Tibial nerve (tissue), 4 donors: Measurements from ENCODE around the gene PRPSAP1. TPM values are rescaled to one million over a fixed set of nuclear protein-coding genes. Genes with fewer than 3 reads are reported as not detected.

Source experiments
- DNase-seq, 2 donors: peaks; one replicate each; pipeline ENCODE4 v3.0.0-alpha.2; 2019; ENCODE audit warnings: low spot score in 2 of 2
- H3K27ac ChIP-seq, 4 donors: fragments of 200-600 bp; sonication (generic) in 3 of 4; one replicate each; pipeline ENCODE4 v1.5.1; 2017 to 2019; ENCODE audit warnings: mild to moderate bottlenecking in 1 of 4
- H3K27me3 ChIP-seq, 2 donors: fragments of 200-600 bp; sonication (generic) in 1 of 2; one replicate each; pipeline versions ENCODE4 v1.5.1 to v1.6.0; 2017 to 2019
- H3K36me3 ChIP-seq, 3 donors: fragments of 200-600 bp; sonication (generic); one replicate each; pipeline ENCODE4 v1.5.1; 2018 to 2019
- H3K4me1 ChIP-seq, 4 donors: fragments of 200-600 bp; sonication (generic) in 3 of 4; one replicate each; pipeline ENCODE4 v1.5.1; 2017 to 2019
- H3K4me3 ChIP-seq, 4 donors: fragments of 200-600 bp; sonication (generic) in 3 of 4; one replicate each; pipeline ENCODE4 v1.5.1; 2017 to 2019; ENCODE audit warnings: mild to moderate bottlenecking in 1 of 4, moderate library complexity in 1 of 4
- H3K9me3 ChIP-seq, 4 donors: fragments of 200-600 bp; sonication (generic) in 3 of 4; one replicate each; pipeline ENCODE4 v1.5.1; 2017 to 2019
- EP300 ChIP-seq, 2 donors: sonication (generic); formaldehyde crosslinking; IDR thresholded peaks; one replicate each; pipeline ENCODE4 v1.6.1; 2017; ENCODE audit warnings: antibody characterized with exemption in 2 of 2, mild to moderate bottlenecking in 1 of 2
- POLR2A ChIP-seq, 2 donors: fragments of 450-650 bp; IDR thresholded peaks; one replicate each; pipeline ENCODE4 v1.6.1; 2017; ENCODE audit warnings: antibody characterized with exemption in 2 of 2, mild to moderate bottlenecking in 2 of 2, moderate library complexity in 2 of 2
- WGBS, 2 donors: methylation state at CpG; one replicate each; pipeline ENCODE4 v1.1.5; 2018; 5-methylcytosine and 5-hydroxymethylcytosine counted together
- total RNA-seq, 4 donors: library from RNA; depleted of rRNA; stranded (reverse); fragments of >200 nt; gene quantifications; one replicate each; pipeline ENCODE4 v1.1.0, GENCODE V29; 2016
- TF ChIP-seq, protein P1 (sequence below), 5 experiments: fragments of 200-600 bp in 3 of 5; fragments of 450-650 bp in 2 of 5; sonication (generic) in 3 of 5; IDR thresholded peaks; one replicate each; pipeline ENCODE4 v1.5.1; 2016 to 2019; ENCODE audit warnings: antibody characterized with exemption in 5 of 5, mild to moderate bottlenecking in 3 of 5, moderate library complexity in 2 of 5

The PRPSAP1 gene, protein sequence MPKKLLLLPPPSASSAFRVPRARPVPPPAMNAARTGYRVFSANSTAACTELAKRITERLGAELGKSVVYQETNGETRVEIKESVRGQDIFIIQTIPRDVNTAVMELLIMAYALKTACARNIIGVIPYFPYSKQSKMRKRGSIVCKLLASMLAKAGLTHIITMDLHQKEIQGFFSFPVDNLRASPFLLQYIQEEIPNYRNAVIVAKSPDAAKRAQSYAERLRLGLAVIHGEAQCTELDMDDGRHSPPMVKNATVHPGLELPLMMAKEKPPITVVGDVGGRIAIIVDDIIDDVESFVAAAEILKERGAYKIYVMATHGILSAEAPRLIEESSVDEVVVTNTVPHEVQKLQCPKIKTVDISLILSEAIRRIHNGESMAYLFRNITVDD
- 100 to 1,000 TPM in 2 of 4 donors, 10 to 100 TPM in 2; 66.8 to 108 (median 96.2) TPM for total RNA-seq

DNA sequence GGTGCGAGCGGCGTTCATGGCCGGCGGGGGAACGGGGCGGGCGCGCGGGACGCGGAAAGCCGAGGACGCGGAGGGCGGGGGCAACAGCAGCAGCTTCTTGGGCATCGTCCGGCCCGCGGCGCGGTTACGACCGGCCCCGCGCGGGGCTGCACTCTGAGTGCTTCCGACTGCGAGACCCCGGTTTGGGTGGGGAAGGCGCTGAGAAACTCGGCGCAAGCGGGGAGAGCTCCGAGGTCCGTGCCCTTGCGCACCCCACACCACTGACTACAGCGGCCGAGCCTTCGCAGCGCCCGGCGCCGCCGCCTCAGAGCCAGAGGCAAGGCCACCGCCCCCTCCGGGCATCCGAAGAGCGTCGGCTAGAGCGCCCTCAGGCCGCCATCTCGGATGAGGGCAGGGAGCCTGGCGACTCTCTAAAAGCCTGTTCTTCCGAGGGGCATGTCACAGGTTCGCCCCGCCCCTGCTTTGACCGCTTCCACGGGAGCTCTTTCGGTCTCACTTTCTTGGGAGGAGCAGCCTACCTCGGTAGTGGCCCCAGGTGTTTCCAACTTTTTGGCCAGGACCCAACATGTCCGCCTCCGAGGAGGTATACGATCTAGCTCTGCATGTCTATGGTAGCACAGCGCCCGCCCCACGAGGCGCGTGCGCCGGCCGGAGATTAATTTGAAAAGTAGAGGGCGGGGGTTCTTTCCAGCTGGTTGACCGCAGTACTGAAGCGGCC is at the start of gene PRPSAP1:
TSS of gene PRPSAP1 (minus strand) at position 318 of the 718 bp plus-strand sequence. CDS start at position 105, 213 bp downstream.
- H3K27ac ChIP-seq: peak within 1 kb of the TSS; percentile 52 to 88 (median 82)
- no peaks in the 10 kb centered on the region for H3K9me3 ChIP-seq
- peak in 1 of 2 donors; percentile 70 for TF ChIP-seq POLR2A (IDR thresholded peaks at IDR 0.05)
- peak; percentile 67 to 90 for TF ChIP-seq EP300 (IDR thresholded peaks at IDR 0.05)
- TF ChIP-seq, protein P1, sequence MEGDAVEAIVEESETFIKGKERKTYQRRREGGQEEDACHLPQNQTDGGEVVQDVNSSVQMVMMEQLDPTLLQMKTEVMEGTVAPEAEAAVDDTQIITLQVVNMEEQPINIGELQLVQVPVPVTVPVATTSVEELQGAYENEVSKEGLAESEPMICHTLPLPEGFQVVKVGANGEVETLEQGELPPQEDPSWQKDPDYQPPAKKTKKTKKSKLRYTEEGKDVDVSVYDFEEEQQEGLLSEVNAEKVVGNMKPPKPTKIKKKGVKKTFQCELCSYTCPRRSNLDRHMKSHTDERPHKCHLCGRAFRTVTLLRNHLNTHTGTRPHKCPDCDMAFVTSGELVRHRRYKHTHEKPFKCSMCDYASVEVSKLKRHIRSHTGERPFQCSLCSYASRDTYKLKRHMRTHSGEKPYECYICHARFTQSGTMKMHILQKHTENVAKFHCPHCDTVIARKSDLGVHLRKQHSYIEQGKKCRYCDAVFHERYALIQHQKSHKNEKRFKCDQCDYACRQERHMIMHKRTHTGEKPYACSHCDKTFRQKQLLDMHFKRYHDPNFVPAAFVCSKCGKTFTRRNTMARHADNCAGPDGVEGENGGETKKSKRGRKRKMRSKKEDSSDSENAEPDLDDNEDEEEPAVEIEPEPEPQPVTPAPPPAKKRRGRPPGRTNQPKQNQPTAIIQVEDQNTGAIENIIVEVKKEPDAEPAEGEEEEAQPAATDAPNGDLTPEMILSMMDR (IDR thresholded peaks at IDR 0.05): peak; percentile 52 to 76 (median 68)
- H3K27me3 ChIP-seq: no peaks in the 10 kb centered on the region
- WGBS, 2 donors: 0% methylated on average over 27 to 57 of the region's 75 CpGs
- peak within 1 kb of the TSS; percentile 70 to 99 (median 96) for H3K4me3 ChIP-seq
- peaks cover 0 to 6% (median 0%) of the 10 kb centered on the region in 3 donors for H3K36me3 ChIP-seq
- peak; percentile 65 to 73 for DNase-seq
- peaks cover 0 to 35% (median 7%) of the 10 kb centered on the region in 4 donors for H3K4me1 ChIP-seq

DNA sequence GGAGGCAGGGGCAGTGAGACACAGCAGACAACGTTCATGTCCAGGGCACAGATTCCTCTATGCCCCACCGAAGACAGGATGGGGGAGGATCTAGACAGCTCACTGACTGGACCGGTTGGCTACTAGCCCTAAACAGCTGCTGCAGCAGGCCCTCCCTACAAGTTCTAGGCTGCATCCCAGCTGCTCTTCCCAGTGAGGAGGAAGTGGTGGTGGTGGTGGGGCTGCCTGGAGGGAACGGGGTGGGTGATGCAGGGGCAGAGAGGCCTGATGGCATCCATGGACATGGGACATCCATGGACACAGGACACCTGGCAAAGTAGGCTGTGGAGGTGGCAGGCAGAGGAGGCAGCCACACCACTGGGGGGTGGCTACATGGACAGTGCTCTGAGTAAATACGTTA is 49.0 kb upstream of the PRPSAP1 start:
- no peak overlapping the region for H3K4me3 ChIP-seq
- no peaks in the 10 kb centered on the region for H3K9me3 ChIP-seq
- H3K27me3 ChIP-seq: no peaks in the 10 kb centered on the region
- H3K36me3 ChIP-seq: peaks cover 3 to 54% (median 27%) of the 10 kb centered on the region in 3 donors
- no peak for TF ChIP-seq EP300 (IDR thresholded peaks at IDR 0.05)
- TF ChIP-seq POLR2A (IDR thresholded peaks at IDR 0.05): no peak
- TF ChIP-seq, protein P1 (IDR thresholded peaks at IDR 0.05): no peak
- H3K27ac ChIP-seq: no peak overlapping the region
- no peak for DNase-seq
- 87 to 90% methylated on average over 5 of the region's 5 CpGs for WGBS, 2 donors
- peaks cover 0 to 33% (median 3%) of the 10 kb centered on the region in 4 donors for H3K4me1 ChIP-seq

DNA sequence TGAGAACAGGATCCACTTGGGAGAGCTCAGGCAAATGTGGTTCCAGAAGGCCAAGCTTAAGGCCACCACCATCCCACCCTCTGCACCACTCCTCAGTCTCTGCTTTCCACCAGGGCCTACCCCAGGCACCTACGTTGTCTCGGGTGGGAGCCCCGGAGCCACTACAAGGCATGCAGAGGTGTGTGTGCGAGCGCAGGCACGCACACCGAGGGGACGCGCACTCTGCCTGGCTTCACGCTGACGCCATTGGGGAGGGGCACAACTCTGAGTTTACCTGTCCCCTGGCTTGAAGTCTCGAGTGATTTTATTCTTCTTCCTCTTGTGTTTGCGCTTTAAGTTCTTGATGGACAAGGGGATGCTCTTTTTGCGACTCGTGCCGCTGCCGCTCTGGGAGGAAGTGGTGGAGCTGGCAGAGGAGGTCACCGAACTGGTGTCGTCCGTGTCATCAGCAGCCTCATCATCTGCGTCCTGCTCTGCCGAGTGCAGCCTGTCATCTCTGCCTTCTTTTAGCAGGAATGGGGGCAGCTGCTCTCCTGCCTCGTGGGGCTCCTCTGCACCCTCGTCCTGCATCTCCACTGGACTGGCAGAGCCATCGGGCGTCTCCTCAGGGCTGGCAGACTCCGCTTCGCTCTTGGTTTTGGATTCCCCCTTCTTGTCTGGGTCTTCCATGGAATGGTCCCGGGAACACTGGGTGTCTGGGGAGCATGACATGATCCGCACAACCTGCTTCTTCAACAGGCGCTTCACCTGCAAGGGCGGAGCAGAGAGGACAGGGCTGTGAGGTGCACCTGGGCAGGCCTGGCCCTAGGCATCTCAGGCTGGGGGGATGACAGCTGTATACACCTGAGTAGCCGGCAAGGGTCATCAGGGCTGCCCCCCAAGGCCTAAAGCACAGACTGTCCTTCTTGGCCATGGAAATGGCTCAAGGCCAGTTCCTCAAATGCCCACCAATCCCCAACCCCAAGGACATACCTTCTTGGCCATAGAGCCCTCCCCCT is 45.8 kb upstream of the PRPSAP1 start:
- Histone ChIP-seq H3K4me1 (peaks cover 0 to 8% (median 0%) of the 10 kb centered on the region in 4 donors), H3K27ac (no peak overlapping the region), H3K27me3 (no peaks in the 10 kb centered on the region), H3K36me3 (peaks cover 3 to 87% (median 37%) of the 10 kb centered on the region in 3 donors), H3K4me3 (no peak overlapping the region), H3K9me3 (no peaks in the 10 kb centered on the region)
- DNase-seq: no peak
- 90% methylated on average over 33 of the region's 33 CpGs for WGBS, 2 donors
- TF ChIP-seq EP300 (IDR thresholded peaks at IDR 0.05): no peak
- TF ChIP-seq, protein P1 (IDR thresholded peaks at IDR 0.05): no peak
- TF ChIP-seq POLR2A (IDR thresholded peaks at IDR 0.05): no peak

DNA sequence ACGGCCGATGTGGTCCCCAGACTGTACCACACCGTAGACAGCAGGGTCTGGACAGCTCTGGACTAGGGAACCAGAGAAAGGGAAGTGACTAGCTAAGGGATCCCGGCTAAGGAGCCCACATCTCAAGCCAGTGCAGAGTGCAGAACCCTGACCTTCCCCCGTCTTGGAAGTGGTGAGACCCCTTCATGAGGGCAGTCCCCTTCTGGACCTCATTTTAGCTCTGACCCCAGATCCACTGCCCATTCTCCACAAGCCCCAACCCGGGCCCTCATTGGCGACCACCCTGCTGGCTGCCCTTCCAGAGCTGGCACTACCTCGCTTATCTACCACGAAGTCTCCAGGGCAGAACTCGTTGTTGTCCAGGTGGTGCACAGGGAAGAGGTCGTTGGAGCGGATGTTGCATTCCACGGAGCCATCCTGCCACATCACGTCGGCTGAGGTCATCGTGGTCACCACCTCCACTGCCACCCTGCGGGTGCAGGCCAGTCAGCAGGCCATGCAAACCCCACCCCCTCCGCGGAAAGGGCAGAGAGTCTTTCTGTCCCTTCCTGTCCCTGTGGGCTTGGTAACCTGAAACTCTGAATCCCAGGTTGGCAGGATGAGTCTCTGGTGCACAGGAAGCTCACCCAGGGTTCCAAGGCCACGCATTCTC is 44.9 kb upstream of the PRPSAP1 start:
- Histone ChIP-seq H3K4me1 (peaks cover 0 to 5% (median 0%) of the 10 kb centered on the region in 4 donors), H3K9me3 (no peaks in the 10 kb centered on the region), H3K4me3 (no peak overlapping the region), H3K36me3 (peaks cover 3 to 95% (median 37%) of the 10 kb centered on the region in 3 donors), H3K27me3 (no peaks in the 10 kb centered on the region), H3K27ac (no peak overlapping the region)
- no peak for DNase-seq
- TF ChIP-seq EP300 (IDR thresholded peaks at IDR 0.05): no peak
- TF ChIP-seq POLR2A (IDR thresholded peaks at IDR 0.05): no peak
- 80% methylated on average over 19 of the region's 20 CpGs for WGBS, 2 donors
